GM19438 (cell line): ENCODE results near the gene ZSCAN23.

Experiments used
- ATAC-seq: cut with Tn5 transposase; IDR thresholded peaks from one replicate; pipeline ENCODE4 v1.9.1; 2021; ENCODE audit warnings: low read depth; ENCODE audit not compliant: unreplicated experiment

ZSCAN23 gene

GRCh38 chr6:28383235-28384142, 59.8 kb downstream of the ZSCAN23 start:
- ATAC-seq, result peak; percentile 74
